T47D (cell line): ENCODE data around the gene TCOF1.

ENCODE experiments used
- DNase-seq, 2 experiments: peaks; one replicate each; pipeline versions ENCODE4 v3.0.0 to v3.0.0-alpha.2; 2011 to 2012; ENCODE audit warnings: low read depth in 1 of 2, low spot score in 1 of 2
- JUND ChIP-seq: IDR thresholded peaks from 2 replicates; pipeline ENCODE4 v1.6.1; 2012; ENCODE audit warnings: low read depth
- in situ Hi-C: cut with HindIII; loops from 2 replicates; pipeline ENCODE4 v1.10.0; 2016; ENCODE audit warnings: low sequenced_read_pairs, low pct_unique_long_range_greater_than_20kb

TCOF1 gene

GRCh38 chr5:150368526-150368925, 11.0 kb downstream of the TCOF1 start:
- no peak for DNase-seq
- in situ Hi-C loops: no loop called here
- TF ChIP-seq JUND: no peak

- DNase-seq: no peak
- no peak for TF ChIP-seq JUND
- in situ Hi-C loops: no loop called here
Measured at GRCh38 chr5:150372639-150373038, 15.1 kb downstream of the TCOF1 start.

DNA sequence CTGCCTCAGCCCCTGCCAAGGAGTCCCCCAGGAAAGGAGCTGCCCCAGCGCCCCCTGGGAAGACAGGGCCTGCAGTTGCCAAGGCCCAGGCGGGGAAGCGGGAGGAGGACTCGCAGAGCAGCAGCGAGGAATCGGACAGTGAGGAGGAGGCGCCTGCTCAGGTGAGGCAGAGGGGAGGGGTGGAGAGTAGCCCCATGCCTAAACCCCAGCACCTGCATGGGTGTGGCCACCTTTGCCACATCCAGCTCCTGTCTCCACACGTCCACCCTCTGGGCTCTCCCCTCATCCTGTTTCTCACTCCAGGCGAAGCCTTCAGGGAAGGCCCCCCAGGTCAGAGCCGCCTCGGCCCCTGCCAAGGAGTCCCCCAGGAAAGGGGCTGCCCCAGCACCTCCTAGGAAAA, 17.2 kb downstream of the TCOF1 start:
- DNase-seq: no peak
- in situ Hi-C loops: no loop called here
- no peak for TF ChIP-seq JUND

GRCh38 chr5:150376799-150377771, 19.6 kb downstream of the TCOF1 start:
- DNase-seq: no peak
- in situ Hi-C loops: no loop called here
- no peak for TF ChIP-seq JUND

GRCh38 chr5:150377964-150378694, 20.6 kb downstream of the TCOF1 start:
- no peak for TF ChIP-seq JUND
- no peak for DNase-seq
- in situ Hi-C loops: no loop called here

DNA sequence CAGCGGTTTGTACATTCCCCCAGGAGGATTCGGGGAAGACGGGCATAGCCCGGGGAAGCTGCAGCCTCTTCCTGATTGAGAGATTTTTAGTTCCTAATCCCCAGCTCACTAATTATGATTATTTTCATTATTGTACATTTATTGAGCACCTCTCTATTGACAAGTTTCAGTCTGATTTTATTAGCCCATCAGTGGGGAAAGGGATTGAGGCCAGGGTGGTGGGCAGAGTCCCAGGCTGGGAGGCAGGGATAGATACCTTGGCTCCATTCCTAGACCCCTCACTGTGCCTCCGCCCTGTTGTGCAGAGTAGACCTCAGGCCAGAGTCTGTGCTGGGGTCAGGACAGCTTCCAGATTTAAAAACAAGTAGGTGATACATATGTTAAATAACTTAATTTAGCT, 27.2 kb downstream of the TCOF1 start:
- no peak for TF ChIP-seq JUND
- in situ Hi-C loops: no loop called here
- no peak for DNase-seq

GRCh38 chr5:150386024-150386855, 28.7 kb downstream of the TCOF1 start:
- no peak for DNase-seq
- in situ Hi-C loops: no loop called here
- TF ChIP-seq JUND: no peak

DNA sequence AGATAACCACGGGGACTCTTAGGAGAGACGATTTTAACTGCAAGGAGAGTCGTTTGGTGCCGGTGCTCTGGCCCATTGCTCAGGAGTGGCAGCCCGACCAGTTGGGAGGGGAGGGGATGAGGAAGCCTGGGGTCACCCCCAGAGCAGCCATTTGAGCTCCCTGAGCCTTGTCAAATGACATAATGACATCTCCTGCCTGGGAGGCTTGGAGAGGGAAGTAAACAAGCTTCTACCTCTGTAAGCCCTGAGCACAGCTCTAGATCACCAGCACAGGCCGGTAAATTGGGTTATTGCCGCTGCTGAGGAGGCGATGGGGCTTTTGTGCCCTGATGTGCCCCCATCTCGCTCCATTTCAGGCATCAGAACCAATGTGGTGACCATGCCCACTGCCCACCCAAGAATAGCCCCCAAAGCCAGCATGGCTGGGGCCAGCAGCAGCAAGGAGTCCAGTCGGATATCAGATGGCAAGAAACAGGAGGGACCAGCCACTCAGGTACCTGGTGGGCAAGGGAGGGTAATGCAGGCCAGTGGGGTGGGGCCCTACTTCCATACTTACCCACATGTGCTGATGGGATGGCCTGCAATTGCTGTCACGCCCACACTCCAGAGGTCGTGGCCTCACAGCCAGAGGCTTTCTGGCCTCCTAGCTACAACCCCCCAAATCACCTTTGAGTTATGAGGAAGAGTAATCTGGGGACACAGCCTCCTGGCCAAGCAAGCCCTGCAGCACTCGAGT, 32.2 kb downstream of the TCOF1 start:
- in situ Hi-C loops: no loop called here
- TF ChIP-seq JUND: no peak
- DNase-seq: no peak

GRCh38 chr5:150391064-150391834, 33.8 kb downstream of the TCOF1 start:
- TF ChIP-seq JUND: no peak
- DNase-seq: no peak
- in situ Hi-C loops: no loop called here

GRCh38 chr5:150391986-150392385, 34.5 kb downstream of the TCOF1 start:
- no peak for DNase-seq
- in situ Hi-C loops: no loop called here
- TF ChIP-seq JUND: no peak

DNA sequence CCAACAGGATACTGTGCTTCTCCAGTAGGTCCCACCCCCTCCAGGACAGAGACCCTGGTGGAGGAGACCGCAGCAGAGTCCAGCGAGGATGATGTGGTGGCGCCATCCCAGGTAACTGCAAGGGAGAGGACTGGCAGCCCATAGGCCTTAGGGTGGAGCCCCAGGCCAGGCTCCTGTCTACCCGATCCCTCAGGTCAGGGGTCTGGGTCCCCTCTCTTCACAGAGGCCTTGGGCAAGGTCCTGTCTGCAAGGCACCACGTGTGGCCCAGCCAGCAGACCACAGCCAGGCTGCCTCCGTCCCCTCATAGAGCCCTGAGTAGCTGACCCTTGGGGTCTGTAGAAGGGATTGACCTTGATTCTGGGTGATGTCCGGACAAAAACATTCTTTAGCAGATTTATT, 35.2 kb downstream of the TCOF1 start:
- in situ Hi-C loops: no loop called here
- no peak for TF ChIP-seq JUND
- DNase-seq: no peak
